Skin epidermis (tissue), 12 donors: ENCODE measurements around the gene HIP1R.
"Not testable (repeated sequence)": the region's sequence is repeated elsewhere in the genome, so short reads cannot be mapped to it uniquely, and the experiment has no call there.

Experiments
- H3K27ac ChIP-seq, 21 experiments: fragments of 200-600 bp; sonication (generic) in 11 of 21; one replicate each; pipeline ENCODE4 v1.5.0; 2020; ENCODE audit warnings: mild to moderate bottlenecking in 3 of 21, inconsistent platforms in 2 of 21, moderate library complexity in 2 of 21
- H3K4me3 ChIP-seq, 7 experiments: fragments of 200-600 bp; sonication (generic) in 2 of 7; one replicate each; pipeline ENCODE4 v1.5.0; 2020; ENCODE audit warnings: inconsistent platforms in 2 of 7, mild to moderate bottlenecking in 2 of 7, moderate library complexity in 1 of 7

HIP1R gene

DNA sequence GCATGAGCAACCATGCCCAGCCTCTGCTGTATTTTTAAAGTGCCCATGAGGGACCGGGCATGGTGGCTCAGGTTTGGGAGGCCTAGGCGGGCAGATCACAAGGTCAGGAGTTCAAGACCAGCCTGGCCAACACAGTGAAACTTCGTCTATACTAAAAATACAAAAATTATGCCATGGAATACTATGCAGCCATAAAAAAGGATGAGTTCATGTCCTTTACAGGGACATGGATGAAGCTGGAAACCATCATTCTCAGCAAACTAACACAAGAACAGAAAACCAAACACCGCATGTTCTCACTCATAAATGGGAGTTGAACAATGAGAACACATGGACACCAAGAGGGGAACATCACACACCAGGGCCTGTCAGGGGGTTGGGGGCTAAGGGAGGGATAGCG, 70.0 kb downstream of the HIP1R start:
- H3K4me3 ChIP-seq: not testable (repeated sequence)
- H3K27ac ChIP-seq: peak overlapping the region in 1 of 21 experiments; percentile 54

DNA sequence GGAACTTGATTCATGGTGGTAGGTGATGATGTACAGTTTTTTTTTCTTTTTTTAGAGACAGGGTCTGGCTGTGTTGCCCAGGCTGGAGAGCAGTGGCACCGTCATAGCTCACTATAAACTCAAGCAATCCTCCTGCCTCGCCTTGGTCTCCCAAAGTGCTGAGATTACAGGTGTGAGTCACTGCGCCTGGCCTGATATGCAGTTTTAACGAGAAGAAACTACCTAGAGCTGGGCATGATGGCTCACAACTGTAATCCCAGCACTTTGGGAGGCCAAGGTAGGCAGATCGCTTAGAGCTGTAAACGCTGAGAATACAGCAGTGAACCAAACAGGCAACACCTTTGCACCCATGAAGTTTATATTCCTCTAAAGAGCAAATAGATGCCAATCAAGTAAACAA, 73.7 kb downstream of the HIP1R start:
- Histone ChIP-seq H3K27ac (no peak overlapping the region), H3K4me3 (no peak overlapping the region)

DNA sequence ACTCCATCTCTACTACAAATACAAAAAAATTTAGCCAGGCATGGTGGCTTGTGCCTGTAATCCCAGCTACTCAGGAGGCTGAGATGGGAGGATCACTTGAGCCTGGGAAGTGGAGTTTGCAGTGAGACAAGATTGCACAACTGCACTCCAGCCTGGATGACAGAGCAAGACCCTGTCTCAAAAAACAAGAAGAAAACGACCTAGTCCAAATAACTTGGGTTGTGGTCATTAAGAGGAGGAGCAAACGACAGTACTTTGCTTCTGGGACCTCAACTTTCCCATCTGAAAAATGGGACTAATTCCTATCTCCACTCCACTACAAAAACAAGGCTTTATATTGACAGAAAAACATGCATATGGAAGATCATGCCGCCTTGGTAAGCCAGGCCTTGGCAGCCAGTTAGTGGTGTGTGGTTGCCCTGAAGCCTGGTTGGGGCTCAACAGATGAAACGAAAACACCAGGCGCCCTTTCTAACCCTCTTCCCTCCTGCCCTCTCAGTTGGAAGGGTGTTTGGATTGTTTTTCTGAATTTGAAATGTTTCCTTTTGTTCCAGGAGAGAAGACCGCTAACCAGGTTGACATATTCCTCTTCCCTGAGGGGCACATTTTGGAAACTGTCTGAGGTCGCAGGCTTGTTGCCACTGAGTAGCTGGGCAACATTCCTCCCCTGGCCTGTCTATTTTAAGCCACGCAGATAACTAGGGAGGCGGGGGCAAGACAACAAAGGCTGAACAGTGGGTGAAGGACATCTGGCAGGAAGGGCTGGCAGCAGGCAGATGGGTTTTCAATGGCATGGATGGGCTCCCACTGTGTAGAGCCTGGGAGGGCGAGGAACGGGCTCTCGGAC, 74.4 kb downstream of the HIP1R start:
- Histone ChIP-seq H3K4me3 (no peak overlapping the region), H3K27ac (no peak overlapping the region)
